GM04504 (cell line): ENCODE data around the gene AHNAK2.

Experiments
- DNase-seq: peaks from one replicate; pipeline ENCODE4 v3.0.0-alpha.2; 2012; ENCODE audit warnings: low read depth

Gene AHNAK2

GRCh38 chr14:104938436-104938835 is 39.7 kb downstream of the AHNAK2 start:
- DNase-seq, result no peak

GRCh38 chr14:104937694-104938365 is 40.3 kb downstream of the AHNAK2 start:
- DNase-seq, result no peak

- no peak for DNase-seq
Measured at GRCh38 chr14:104937161-104937560, 41.0 kb downstream of the AHNAK2 start.

GRCh38 chr14:104936361-104937155 is 41.6 kb downstream of the AHNAK2 start:
- DNase-seq, result no peak

GRCh38 chr14:104935955-104936354 is 42.2 kb downstream of the AHNAK2 start:
- DNase-seq, result no peak

- DNase-seq, result no peak
Measured at GRCh38 chr14:104935026-104935650, 43.0 kb downstream of the AHNAK2 start.

GRCh38 chr14:104933746-104934733 is 44.1 kb downstream of the AHNAK2 start:
- DNase-seq, result no peak

- peak; percentile 76 for DNase-seq
Measured at GRCh38 chr14:104932676-104933631, 45.2 kb downstream of the AHNAK2 start.

- DNase-seq, result no peak
Measured at GRCh38 chr14:104931771-104932675, 46.2 kb downstream of the AHNAK2 start.

GRCh38 chr14:104931304-104931770 is 46.8 kb downstream of the AHNAK2 start:
- no peak for DNase-seq

GRCh38 chr14:104930526-104931303 is 47.5 kb downstream of the AHNAK2 start:
- DNase-seq, result no peak

GRCh38 chr14:104929268-104930230 is 48.6 kb downstream of the AHNAK2 start:
- DNase-seq, result no peak

GRCh38 chr14:104928391-104929133 is 49.6 kb downstream of the AHNAK2 start:
- DNase-seq, result no peak

- DNase-seq, result no peak
Measured at GRCh38 chr14:104927901-104928300, 50.3 kb downstream of the AHNAK2 start.

- no peak for DNase-seq
Measured at GRCh38 chr14:104927432-104927816, 50.8 kb downstream of the AHNAK2 start.

- DNase-seq, result no peak
Measured at GRCh38 chr14:104926619-104927431, 51.3 kb downstream of the AHNAK2 start.
